HepG2 (cell line): ENCODE data around the gene SELENOH. TPM values are rescaled to one million over a fixed set of nuclear protein-coding genes. Genes with fewer than 3 reads are reported as not detected.
A peak's percentile ranks its signal among the peaks of the same experiment; 100 is the strongest.

ENCODE experiments used
- CCDC6 ChIP-seq: sonication (generic); formaldehyde crosslinking; IDR thresholded peaks from 2 replicates; pipeline ENCODE4 v1.8.1; 2022; ENCODE audit warnings: mild to moderate bottlenecking, missing genetic modification reagents, moderate library complexity
- FOXA1 ChIP-seq, 2 experiments: fragments of 450-650 bp in 1 of 2; sonication (generic) in 1 of 2; formaldehyde crosslinking in 1 of 2; IDR thresholded peaks; 2 replicates each; pipeline versions ENCODE4 v1.4.0 to v1.6.1; 2016 to 2020; ENCODE audit warnings: missing genetic modification reagents in 1 of 2
- KAT2B ChIP-seq: fragments of 150-350 bp; IDR thresholded peaks from 2 replicates; pipeline ENCODE4 v1.6.1; 2014; ENCODE audit warnings: low read depth, low read length, borderline replicate concordance
- ZNF629 ChIP-seq: sonication (generic); formaldehyde crosslinking; conservative IDR thresholded peaks from 2 replicates; pipeline ENCODE4 v1.5.0; 2020; ENCODE audit warnings: missing genetic modification reagents
- polyA plus RNA-seq, 8 experiments: library from polyadenylated mRNA; depleted of rRNA in 3 of 8; stranded (reverse) in 7 of 8; unstranded in 1 of 8; fragments of >200 nt; fragmentation: Illumina TruSeq in 4 of 8; extraction: Trizol in 4 of 8; gene quantifications; 2 replicates each; pipeline versions ENCODE4 v1.2.1 to v1.2.3, GENCODE V29; 2011 to 2016; ENCODE audit warnings: low read depth in 4 of 8, missing spikeins in 1 of 8, mixed read lengths in 1 of 8; ENCODE audit not compliant: insufficient read depth in 1 of 8
- total RNA-seq, 5 experiments: library from RNA; depleted of rRNA; stranded (reverse); fragments of >200 nt; fragmentation: Illumina TruSeq; extraction: Trizol; gene quantifications; 2 replicates each; pipeline ENCODE4 v1.2.3, GENCODE V29; 2016; ENCODE audit warnings: low read depth in 1 of 5
- TF ChIP-seq, protein P1 (sequence below): IDR thresholded peaks from 2 replicates; pipeline ENCODE4 v1.6.1; 2012; ENCODE audit warnings: low read length, improper control_type of control experiment
- TF ChIP-seq, protein P2 (sequence below): IDR thresholded peaks from 2 replicates; pipeline ENCODE4 v1.6.1; 2016; ENCODE audit warnings: missing compliant biosample characterization, missing genetic modification reagents, borderline replicate concordance
- TF ChIP-seq, protein P3 (sequence below): IDR thresholded peaks from 2 replicates; pipeline ENCODE4 v1.6.1; 2016; ENCODE audit warnings: low read depth, borderline replicate concordance
- TF ChIP-seq, protein P4 (sequence below): sonication (generic); formaldehyde crosslinking; IDR thresholded peaks from 2 replicates; pipeline ENCODE4 v1.4.0; 2020; ENCODE audit warnings: missing genetic modification reagents
- TF ChIP-seq, protein P5 (sequence below): sonication (generic); formaldehyde crosslinking; IDR thresholded peaks from 2 replicates; pipeline ENCODE4 v1.8.1; 2023; ENCODE audit warnings: mild to moderate bottlenecking, moderate library complexity, missing genetic modification reagents
- TF ChIP-seq, protein P6 (sequence below): sonication (generic); formaldehyde crosslinking; IDR thresholded peaks from 2 replicates; pipeline ENCODE4 v1.5.0; 2020; ENCODE audit warnings: missing genetic modification reagents, mild to moderate bottlenecking, borderline replicate concordance
- TF ChIP-seq, protein P7 (sequence below): sonication (generic); formaldehyde crosslinking; IDR thresholded peaks from 2 replicates; pipeline ENCODE4 v1.4.0; 2020; ENCODE audit warnings: mild to moderate bottlenecking, missing genetic modification reagents

SELENOH gene
- total and polyA plus RNA-seq, 2 of the 13 experiments (the other 11 are each of a cell fraction or from before 2014, with no cell fraction given) = 27.2 to 77.4 TPM

DNA sequence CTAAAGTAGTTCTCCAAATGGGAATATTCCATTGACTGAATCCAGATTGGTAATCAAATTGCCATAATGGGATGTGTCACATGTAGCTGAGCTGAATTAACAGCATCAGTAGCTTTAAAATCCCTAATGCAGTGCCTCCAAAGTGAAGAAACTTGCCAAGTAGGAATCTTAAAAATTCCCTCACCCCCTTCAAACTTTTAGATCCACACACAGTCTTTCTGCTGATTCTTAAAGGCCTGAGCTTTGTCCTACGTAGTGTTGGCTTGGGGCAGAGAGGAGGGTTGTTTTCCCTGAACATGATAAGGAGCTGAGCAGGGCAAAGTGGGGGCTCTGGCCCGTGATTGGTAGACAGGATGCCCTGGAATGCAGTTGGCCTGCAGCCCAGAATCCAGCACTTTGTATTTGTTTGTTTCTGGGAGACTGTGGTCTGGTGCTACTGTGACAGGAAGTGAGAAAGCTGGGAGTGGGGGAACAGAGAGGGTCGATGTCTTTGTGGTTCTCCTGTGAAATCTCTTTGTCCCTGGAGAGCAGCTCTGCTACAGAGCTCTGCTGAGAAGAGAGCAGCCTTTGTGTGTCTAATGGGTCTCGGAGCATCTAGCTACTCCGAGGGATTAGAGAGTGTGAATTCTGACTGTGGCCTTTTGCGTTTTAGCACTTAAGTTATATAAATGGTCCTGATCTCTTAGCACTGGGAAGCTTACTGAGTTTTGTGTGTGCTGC lies 37.2 kb downstream of the SELENOH start (continued):
- TF ChIP-seq, protein P1, sequence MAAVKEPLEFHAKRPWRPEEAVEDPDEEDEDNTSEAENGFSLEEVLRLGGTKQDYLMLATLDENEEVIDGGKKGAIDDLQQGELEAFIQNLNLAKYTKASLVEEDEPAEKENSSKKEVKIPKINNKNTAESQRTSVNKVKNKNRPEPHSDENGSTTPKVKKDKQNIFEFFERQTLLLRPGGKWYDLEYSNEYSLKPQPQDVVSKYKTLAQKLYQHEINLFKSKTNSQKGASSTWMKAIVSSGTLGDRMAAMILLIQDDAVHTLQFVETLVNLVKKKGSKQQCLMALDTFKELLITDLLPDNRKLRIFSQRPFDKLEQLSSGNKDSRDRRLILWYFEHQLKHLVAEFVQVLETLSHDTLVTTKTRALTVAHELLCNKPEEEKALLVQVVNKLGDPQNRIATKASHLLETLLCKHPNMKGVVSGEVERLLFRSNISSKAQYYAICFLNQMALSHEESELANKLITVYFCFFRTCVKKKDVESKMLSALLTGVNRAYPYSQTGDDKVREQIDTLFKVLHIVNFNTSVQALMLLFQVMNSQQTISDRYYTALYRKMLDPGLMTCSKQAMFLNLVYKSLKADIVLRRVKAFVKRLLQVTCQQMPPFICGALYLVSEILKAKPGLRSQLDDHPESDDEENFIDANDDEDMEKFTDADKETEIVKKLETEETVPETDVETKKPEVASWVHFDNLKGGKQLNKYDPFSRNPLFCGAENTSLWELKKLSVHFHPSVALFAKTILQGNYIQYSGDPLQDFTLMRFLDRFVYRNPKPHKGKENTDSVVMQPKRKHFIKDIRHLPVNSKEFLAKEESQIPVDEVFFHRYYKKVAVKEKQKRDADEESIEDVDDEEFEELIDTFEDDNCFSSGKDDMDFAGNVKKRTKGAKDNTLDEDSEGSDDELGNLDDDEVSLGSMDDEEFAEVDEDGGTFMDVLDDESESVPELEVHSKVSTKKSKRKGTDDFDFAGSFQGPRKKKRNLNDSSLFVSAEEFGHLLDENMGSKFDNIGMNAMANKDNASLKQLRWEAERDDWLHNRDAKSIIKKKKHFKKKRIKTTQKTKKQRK = no peak
- TF ChIP-seq ZNF629 (CRISPR knock-in tag) = no peak
- TF ChIP-seq, protein P2, sequence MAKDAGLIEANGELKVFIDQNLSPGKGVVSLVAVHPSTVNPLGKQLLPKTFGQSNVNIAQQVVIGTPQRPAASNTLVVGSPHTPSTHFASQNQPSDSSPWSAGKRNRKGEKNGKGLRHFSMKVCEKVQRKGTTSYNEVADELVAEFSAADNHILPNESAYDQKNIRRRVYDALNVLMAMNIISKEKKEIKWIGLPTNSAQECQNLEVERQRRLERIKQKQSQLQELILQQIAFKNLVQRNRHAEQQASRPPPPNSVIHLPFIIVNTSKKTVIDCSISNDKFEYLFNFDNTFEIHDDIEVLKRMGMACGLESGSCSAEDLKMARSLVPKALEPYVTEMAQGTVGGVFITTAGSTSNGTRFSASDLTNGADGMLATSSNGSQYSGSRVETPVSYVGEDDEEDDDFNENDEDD (CRISPR knock-in tag) = peak; percentile 13; the same call in 1 of the 2 replicates
- TF ChIP-seq, protein P3, sequence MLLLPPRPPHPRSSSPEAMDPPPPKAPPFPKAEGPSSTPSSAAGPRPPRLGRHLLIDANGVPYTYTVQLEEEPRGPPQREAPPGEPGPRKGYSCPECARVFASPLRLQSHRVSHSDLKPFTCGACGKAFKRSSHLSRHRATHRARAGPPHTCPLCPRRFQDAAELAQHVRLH (CRISPR knock-in tag) = peak; percentile 52; the same call in 1 of the 2 replicates
- TF ChIP-seq, protein P4, sequence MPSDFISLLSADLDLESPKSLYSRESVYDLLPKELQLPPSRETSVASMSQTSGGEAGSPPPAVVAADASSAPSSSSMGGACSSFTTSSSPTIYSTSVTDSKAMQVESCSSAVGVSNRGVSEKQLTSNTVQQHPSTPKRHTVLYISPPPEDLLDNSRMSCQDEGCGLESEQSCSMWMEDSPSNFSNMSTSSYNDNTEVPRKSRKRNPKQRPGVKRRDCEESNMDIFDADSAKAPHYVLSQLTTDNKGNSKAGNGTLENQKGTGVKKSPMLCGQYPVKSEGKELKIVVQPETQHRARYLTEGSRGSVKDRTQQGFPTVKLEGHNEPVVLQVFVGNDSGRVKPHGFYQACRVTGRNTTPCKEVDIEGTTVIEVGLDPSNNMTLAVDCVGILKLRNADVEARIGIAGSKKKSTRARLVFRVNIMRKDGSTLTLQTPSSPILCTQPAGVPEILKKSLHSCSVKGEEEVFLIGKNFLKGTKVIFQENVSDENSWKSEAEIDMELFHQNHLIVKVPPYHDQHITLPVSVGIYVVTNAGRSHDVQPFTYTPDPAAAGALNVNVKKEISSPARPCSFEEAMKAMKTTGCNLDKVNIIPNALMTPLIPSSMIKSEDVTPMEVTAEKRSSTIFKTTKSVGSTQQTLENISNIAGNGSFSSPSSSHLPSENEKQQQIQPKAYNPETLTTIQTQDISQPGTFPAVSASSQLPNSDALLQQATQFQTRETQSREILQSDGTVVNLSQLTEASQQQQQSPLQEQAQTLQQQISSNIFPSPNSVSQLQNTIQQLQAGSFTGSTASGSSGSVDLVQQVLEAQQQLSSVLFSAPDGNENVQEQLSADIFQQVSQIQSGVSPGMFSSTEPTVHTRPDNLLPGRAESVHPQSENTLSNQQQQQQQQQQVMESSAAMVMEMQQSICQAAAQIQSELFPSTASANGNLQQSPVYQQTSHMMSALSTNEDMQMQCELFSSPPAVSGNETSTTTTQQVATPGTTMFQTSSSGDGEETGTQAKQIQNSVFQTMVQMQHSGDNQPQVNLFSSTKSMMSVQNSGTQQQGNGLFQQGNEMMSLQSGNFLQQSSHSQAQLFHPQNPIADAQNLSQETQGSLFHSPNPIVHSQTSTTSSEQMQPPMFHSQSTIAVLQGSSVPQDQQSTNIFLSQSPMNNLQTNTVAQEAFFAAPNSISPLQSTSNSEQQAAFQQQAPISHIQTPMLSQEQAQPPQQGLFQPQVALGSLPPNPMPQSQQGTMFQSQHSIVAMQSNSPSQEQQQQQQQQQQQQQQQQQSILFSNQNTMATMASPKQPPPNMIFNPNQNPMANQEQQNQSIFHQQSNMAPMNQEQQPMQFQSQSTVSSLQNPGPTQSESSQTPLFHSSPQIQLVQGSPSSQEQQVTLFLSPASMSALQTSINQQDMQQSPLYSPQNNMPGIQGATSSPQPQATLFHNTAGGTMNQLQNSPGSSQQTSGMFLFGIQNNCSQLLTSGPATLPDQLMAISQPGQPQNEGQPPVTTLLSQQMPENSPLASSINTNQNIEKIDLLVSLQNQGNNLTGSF = no peak
- TF ChIP-seq, protein P5, sequence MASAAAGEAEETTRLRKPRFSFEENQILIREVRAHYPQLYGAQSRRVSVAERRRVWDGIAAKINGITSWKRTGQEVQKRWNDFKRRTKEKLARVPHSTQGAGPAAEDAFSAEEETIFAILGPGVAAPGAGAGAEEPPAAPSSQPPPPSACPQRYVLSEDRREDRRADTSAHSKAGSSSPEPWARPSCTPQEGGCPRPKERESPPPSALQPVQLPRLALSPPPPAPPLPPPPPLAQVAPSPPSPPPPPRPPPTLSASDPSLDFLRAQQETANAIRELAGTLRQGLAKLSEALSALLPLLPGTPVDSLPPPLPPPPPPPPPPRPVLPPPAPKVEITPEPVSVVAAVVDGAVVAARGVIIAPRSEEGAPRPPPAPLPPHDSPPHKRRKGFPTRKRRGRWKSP = peak; percentile 68; the same call in 1 of the 2 replicates
- TF ChIP-seq FOXA1 (IDR thresholded peaks at IDR 0.05) = no peak
- peak; percentile 60 for TF ChIP-seq FOXA1 (CRISPR knock-in tag; IDR thresholded peaks at IDR 0.05)
- TF ChIP-seq, protein P6, sequence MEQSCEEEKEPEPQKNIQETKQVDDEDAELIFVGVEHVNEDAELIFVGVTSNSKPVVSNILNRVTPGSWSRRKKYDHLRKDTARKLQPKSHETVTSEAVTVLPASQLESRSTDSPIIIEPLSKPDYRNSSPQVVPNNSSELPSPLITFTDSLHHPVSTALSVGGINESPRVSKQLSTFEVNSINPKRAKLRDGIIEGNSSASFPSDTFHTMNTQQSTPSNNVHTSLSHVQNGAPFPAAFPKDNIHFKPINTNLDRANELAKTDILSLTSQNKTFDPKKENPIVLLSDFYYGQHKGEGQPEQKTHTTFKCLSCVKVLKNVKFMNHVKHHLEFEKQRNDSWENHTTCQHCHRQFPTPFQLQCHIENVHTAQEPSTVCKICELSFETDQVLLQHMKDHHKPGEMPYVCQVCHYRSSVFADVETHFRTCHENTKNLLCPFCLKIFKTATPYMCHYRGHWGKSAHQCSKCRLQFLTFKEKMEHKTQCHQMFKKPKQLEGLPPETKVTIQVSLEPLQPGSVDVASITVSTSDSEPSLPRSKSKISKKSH = no peak
- TF ChIP-seq CCDC6 (CRISPR knock-in tag) = peak; percentile 36; the same call in 1 of the 2 replicates
- TF ChIP-seq, protein P7, sequence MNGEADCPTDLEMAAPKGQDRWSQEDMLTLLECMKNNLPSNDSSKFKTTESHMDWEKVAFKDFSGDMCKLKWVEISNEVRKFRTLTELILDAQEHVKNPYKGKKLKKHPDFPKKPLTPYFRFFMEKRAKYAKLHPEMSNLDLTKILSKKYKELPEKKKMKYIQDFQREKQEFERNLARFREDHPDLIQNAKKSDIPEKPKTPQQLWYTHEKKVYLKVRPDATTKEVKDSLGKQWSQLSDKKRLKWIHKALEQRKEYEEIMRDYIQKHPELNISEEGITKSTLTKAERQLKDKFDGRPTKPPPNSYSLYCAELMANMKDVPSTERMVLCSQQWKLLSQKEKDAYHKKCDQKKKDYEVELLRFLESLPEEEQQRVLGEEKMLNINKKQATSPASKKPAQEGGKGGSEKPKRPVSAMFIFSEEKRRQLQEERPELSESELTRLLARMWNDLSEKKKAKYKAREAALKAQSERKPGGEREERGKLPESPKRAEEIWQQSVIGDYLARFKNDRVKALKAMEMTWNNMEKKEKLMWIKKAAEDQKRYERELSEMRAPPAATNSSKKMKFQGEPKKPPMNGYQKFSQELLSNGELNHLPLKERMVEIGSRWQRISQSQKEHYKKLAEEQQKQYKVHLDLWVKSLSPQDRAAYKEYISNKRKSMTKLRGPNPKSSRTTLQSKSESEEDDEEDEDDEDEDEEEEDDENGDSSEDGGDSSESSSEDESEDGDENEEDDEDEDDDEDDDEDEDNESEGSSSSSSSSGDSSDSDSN = peak; percentile 42; the same call in 1 of the 2 replicates
- no peak for TF ChIP-seq KAT2B
